ENCODE measurements around the gene SLCO2A1.

The SLCO2A1 gene

DNA sequence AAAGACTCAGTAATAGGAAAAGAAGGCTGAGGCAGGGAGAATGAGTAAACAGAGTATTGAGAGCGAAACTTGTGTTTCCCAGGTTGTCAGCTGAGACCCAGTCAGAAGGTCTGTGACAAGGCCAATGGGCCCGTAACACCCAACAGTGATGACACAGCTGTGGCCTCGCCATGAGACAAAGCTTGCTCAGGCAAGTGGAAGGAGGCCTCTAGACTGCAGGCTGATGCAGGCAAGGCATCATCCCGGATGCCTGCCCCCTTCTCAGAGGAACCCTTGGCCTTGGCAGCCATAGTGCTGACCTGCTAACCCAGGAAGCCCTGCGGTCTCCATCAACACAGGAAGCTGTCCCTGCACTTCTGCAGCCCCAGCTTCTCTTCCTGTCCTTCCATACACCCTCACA, 149.4 kb downstream of the SLCO2A1 start:
- Histone ChIP-seq H3K27ac (ENCODE audit: low read depth, low read length) (no peak overlapping the region), H3F3A (ENCODE audit: insufficient read depth) (no peaks in the 10 kb centered on the region), H3K36me3 (ENCODE audit: low read length) (no peaks in the 10 kb centered on the region), H3K4me2 (ENCODE audit: low read depth, low read length, poor library complexity, severe bottlenecking) (no peak overlapping the region), H3K9ac (ENCODE audit: low read length) (no peak overlapping the region), H3K79me2 (ENCODE audit: insufficient read depth, low read length) (no peaks in the 10 kb centered on the region), H3K9me3 (ENCODE audit: insufficient read depth, low read length) (no peaks in the 10 kb centered on the region), H3K9me2 (replicated peaks; ENCODE audit: insufficient read depth, low read length) (no peaks in the 10 kb centered on the region), H3K4me3 (ENCODE audit: insufficient read depth, low read length, poor library complexity, severe bottlenecking) (no peak overlapping the region), H3K27me3 (ENCODE audit: low read length) (no peaks in the 10 kb centered on the region), H2AFZ (ENCODE audit: low read depth, low read length, severe bottlenecking) (no peak overlapping the region), H4K20me1 (ENCODE audit: low read depth, low read length) (no peaks in the 10 kb centered on the region)
- TF ChIP-seq, protein P1, sequence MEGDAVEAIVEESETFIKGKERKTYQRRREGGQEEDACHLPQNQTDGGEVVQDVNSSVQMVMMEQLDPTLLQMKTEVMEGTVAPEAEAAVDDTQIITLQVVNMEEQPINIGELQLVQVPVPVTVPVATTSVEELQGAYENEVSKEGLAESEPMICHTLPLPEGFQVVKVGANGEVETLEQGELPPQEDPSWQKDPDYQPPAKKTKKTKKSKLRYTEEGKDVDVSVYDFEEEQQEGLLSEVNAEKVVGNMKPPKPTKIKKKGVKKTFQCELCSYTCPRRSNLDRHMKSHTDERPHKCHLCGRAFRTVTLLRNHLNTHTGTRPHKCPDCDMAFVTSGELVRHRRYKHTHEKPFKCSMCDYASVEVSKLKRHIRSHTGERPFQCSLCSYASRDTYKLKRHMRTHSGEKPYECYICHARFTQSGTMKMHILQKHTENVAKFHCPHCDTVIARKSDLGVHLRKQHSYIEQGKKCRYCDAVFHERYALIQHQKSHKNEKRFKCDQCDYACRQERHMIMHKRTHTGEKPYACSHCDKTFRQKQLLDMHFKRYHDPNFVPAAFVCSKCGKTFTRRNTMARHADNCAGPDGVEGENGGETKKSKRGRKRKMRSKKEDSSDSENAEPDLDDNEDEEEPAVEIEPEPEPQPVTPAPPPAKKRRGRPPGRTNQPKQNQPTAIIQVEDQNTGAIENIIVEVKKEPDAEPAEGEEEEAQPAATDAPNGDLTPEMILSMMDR (IDR thresholded peaks at IDR 0.05; ENCODE audit: insufficient read depth, low read length, poor library complexity, severe bottlenecking), result no peak
- no peak for TF ChIP-seq EZH2phosphoT487 (conservative IDR thresholded peaks at IDR 0.05; ENCODE audit: low read length)

DNA sequence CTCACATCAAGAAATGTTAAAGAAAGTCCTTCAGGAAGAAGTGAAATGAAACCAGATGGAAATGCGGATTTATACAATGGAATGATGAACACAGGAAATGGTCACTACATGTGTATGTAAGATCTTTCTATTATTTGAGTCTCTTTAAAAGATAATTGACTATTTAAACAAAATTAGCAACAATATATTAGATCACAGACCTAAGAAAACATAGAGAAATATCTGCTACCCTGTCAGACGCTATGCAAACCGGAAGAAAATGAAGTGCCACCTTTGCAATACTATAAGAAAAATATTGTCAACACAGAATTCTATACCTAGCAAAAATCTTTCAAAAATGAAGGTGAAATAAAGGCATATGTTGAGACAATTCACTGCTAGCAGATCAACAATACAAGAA, 151.2 kb downstream of the SLCO2A1 start:
- Histone ChIP-seq H3K27me3 (ENCODE audit: low read length) (no peaks in the 10 kb centered on the region), H3K4me3 (ENCODE audit: insufficient read depth, low read length, poor library complexity, severe bottlenecking) (no peak overlapping the region), H3K79me2 (ENCODE audit: insufficient read depth, low read length) (no peaks in the 10 kb centered on the region), H2AFZ (ENCODE audit: low read depth, low read length, severe bottlenecking) (no peak overlapping the region), H3F3A (ENCODE audit: insufficient read depth) (no peaks in the 10 kb centered on the region), H3K36me3 (ENCODE audit: low read length) (no peaks in the 10 kb centered on the region), H3K9me3 (ENCODE audit: insufficient read depth, low read length) (no peaks in the 10 kb centered on the region), H4K20me1 (ENCODE audit: low read depth, low read length) (no peaks in the 10 kb centered on the region), H3K9ac (ENCODE audit: low read length) (no peak overlapping the region), H3K27ac (ENCODE audit: low read depth, low read length) (no peak overlapping the region), H3K4me2 (ENCODE audit: low read depth, low read length, poor library complexity, severe bottlenecking) (no peak overlapping the region), H3K9me2 (replicated peaks; ENCODE audit: insufficient read depth, low read length) (no peaks in the 10 kb centered on the region)
- TF ChIP-seq, protein P1 (IDR thresholded peaks at IDR 0.05; ENCODE audit: insufficient read depth, low read length, poor library complexity, severe bottlenecking), result no peak
- TF ChIP-seq EZH2phosphoT487 (conservative IDR thresholded peaks at IDR 0.05; ENCODE audit: low read length), result no peak

Data from SU-DHL-6 (cell line).